Mononuclear cell (primary cell): Measurements from ENCODE around the gene OR6Q1. TPM values are rescaled to one million over a fixed set of nuclear protein-coding genes. Genes with fewer than 3 reads are reported as not detected.

ENCODE experiments used
- H3K27me3 ChIP-seq: 2 replicates; pipeline ENCODE4 v1.6.0; 2011; ENCODE audit warnings: low read length, control low read depth; ENCODE audit not compliant: insufficient read depth
- H3K4me1 ChIP-seq: 2 replicates; pipeline ENCODE4 v1.5.1; 2011; ENCODE audit warnings: mild to moderate bottlenecking, low read length, control low read depth; ENCODE audit not compliant: insufficient read depth
- H3K4me3 ChIP-seq: 2 replicates; pipeline ENCODE4 v1.5.1; 2011; ENCODE audit warnings: mild to moderate bottlenecking, low read length, moderate library complexity
- H3K9me3 ChIP-seq: 2 replicates; pipeline ENCODE4 v1.5.1; 2011; ENCODE audit warnings: low read depth, mild to moderate bottlenecking, control low read depth, low read length
- total RNA-seq: library from RNA; depleted of rRNA; stranded (reverse); fragments of >200 nt; gene quantifications from one replicate; pipeline ENCODE4 v1.2.3, GENCODE V29; 2012

The OR6Q1 gene
- total RNA-seq, 1 donor = not detected

DNA sequence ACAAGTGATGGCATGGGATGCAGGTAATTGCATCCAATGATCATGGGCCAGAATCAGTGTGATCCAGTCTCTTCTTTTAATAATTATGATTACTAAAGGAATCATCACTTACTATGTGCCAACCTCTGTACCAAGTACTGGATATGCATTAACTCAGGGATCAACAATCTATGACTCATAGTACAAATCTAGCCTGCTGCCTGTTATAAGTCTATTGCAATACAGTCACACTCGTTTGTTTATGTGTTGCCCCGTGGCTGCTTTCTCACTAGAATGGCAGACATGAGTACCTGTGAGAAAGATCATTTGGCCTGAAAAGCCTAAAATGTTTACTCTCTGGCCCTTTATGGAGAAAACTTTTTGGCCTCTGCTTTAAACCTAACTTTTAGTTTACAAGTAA is 45.0 kb downstream of the OR6Q1 start:
- Histone ChIP-seq H3K4me1 (no peaks in the 10 kb centered on the region), H3K27me3 (no peaks in the 10 kb centered on the region), H3K4me3 (no peak overlapping the region)

More for the DNA sequence above, 45.0 kb downstream of the OR6Q1 start:
- no peaks in the 10 kb centered on the region for H3K9me3 ChIP-seq

Other genes with a start within 250 kb of the OR6Q1 start
- not detected for gene OR9Q1, start 7.1 kb upstream of the OR6Q1 start, total RNA-seq
- not detected for gene OR9I1, start 94.6 kb downstream of the OR6Q1 start, total RNA-seq
- not detected for gene OR9Q2, start 158.1 kb downstream of the OR6Q1 start, total RNA-seq
- gene OR1S2, start 173.2 kb downstream of the OR6Q1 start, total RNA-seq = not detected
- not detected for gene OR1S1, start 181.8 kb downstream of the OR6Q1 start, total RNA-seq
- gene OR10Q1, start 198.0 kb downstream of the OR6Q1 start, total RNA-seq = not detected
- not detected for gene OR10W1, start 237.3 kb downstream of the OR6Q1 start, total RNA-seq